ENCODE measurements around the gene TMEM243.
"Not testable (repeated sequence)": the region's sequence is repeated elsewhere in the genome, so short reads cannot be mapped to it uniquely, and the experiment has no call there.

Gene TMEM243

GRCh38 chr7:87212498-87212897 lies 7.0 kb downstream of the TMEM243 start:
- no peak for DNase-seq (ENCODE audit: low read depth in 2 of 2)

- DNase-seq (ENCODE audit: low read depth in 2 of 2), result no peak
Measured at GRCh38 chr7:87210506-87210905, 9.0 kb downstream of the TMEM243 start.

DNA sequence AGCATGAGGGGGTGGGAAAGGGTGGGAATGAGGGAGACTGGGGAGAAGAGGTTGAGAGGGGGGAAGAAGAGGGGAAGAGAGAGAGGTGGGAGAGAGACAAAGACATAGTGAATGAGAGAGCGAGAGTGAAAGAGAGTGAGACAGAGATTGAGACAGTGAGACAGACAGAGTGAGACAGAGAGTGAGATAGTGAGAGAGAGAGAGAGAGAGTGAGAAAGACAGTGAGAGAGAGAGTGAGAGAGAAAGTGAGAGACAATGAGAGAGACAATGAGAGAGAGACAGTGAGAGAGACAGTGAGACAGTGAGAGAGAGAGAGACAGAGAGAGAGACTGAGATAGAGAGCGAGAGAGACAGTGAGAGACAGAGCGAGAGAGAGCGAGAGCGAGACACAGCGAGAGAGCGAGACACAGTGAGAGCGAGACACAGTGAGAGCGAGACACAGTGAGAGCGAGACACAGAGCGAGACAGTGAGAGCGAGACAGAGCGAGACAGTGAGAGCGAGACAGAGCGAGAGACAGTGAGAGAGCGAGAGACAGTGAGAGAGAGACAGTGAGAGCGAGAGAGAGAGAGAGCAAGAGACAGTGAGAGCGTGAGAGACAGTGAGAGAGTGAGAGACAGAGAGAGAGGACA lies 10.1 kb downstream of the TMEM243 start:
- DNase-seq (ENCODE audit: low read depth in 2 of 2), result no peak

GRCh38 chr7:87206361-87206760 lies 13.2 kb downstream of the TMEM243 start:
- DNase-seq (ENCODE audit: low read depth in 2 of 2), result no peak

- not testable (repeated sequence) for DNase-seq (ENCODE audit: low read depth in 2 of 2)
Measured at GRCh38 chr7:87205701-87206100, 13.8 kb downstream of the TMEM243 start.

GRCh38 chr7:87204933-87205332 lies 14.6 kb downstream of the TMEM243 start:
- DNase-seq (ENCODE audit: low read depth in 2 of 2), result no peak

GRCh38 chr7:87203929-87204328 lies 15.6 kb downstream of the TMEM243 start:
- not testable (repeated sequence) for DNase-seq (ENCODE audit: low read depth in 2 of 2)

- no peak for DNase-seq (ENCODE audit: low read depth in 2 of 2)
Measured at GRCh38 chr7:87202705-87203104, 16.8 kb downstream of the TMEM243 start.

DNA sequence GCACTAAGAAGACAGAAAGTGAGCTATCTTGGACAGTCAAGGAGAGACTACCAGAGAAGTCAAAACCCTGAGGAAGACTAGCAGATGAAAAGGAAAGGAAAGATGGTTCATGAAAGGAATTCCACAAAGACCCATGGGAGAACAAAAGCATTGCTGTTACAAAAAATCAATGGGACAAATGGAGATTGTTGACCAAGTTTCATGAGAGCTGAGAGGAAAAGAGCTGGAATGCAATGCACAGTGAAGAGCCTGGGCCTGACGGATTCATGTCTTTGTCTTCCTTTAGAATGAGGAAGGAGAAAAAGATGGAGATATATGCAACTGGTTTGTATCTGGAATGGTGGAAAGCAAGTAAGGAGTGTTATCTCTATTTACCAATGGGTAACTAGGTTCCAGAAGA lies 17.3 kb downstream of the TMEM243 start:
- no peak for DNase-seq (ENCODE audit: low read depth in 2 of 2)

DNA sequence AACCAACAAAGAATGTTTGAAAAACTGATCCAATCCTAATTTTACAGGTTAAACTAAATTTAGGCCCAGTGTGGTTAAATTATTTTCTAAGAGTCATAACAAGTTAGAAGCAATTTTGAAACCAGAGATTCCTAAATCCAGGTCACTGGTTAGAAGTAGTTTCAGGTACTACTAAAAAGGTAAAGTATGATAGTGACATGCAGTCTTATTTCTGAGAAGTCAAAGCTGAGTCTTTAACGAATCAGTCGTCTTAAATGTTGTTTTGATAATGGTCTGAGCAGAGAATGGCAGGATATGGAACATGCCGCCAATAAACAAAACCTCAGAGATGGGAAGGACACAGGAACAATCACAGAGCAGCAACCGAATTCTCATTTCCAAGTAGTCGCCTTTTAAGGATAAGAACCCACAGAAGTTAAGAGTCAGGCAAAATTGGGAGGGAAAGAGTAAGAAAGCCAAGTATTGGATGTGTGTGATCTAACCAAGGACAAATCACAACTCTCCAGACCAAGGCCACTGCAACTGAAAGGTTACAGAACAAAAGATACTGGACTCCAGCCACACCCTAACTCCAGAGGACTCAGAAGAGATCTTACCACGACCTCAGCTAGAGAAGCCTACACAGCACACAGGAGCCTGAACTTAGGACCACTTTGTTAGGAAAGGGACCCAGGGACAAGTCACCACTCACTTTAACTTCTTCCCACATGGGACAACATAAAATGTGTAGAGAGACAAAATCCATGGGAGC lies 19.7 kb downstream of the TMEM243 start:
- DNase-seq (ENCODE audit: low read depth in 2 of 2), result no peak

DNA sequence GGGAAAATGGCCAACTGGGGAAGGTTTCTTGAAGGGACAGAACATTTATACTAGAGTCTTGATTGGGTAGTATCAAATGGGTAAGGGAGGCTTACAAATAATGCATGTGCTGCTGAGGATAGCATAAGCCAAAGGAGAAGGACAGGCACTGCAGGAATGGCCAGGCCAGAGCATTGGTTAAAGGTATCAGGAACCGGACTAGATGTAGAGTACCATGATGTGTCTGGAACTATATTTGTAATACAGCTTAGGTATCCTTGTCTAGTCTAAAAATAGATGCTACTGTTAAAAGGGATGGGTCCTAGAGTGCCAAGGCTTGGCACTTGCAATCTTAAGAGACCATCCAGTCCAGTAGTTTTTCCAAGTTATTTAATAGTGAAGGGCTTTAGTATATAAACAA lies 20.3 kb downstream of the TMEM243 start:
- DNase-seq (ENCODE audit: low read depth in 2 of 2), result no peak

DNA sequence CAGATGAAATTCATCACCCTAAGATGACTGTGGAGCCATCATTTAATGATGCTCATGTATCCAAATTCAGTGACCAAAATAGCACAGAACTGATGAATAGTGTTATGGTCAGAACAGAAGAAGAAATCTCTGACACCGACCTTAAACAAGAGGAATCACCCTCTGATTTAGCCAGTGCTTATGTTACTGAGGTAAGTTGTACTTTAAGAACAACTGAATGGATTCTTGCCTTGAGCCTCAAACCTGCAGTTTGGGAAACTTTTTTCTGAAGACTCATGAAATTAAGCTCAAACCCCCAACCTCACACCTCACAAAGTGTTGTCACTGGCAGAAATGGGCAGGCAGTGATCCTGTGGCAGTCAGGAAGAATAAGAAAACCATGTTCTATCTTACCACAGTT lies 25.6 kb downstream of the TMEM243 start:
- no peak for DNase-seq (ENCODE audit: low read depth in 2 of 2)

DNA sequence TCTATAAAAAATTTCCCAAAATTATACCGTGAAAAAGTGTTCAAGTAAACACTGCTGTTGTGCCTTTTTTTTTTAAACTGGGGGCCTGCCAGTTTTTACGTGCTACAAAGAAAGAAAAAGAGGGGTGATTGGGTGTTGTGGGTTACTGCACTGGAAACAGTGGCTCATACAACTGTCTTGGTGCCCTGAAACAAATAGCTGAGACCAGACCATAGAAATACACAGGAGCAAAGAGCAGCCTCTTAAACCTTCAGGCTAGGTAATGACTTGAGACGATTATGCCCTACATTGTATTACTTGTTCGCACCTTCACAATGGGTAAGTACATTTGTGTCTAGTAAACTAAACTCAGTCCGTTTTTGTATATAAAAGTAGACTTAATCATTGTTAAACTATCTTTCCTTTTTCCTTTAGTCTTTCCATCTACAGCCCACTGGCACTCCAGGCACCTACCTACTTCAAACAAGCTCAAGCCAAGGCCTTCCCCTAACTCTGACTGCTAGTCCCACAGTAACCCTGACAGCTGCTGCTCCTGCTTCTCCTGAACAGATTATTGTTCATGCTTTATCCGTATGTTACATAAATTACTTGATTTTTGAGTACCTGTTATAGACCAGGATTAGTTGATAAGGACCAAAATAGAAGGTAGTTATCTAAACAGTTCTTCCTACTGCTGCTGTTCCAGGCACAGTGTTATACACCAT lies 26.6 kb downstream of the TMEM243 start:
- no peak for DNase-seq (ENCODE audit: low read depth in 2 of 2)

DNA sequence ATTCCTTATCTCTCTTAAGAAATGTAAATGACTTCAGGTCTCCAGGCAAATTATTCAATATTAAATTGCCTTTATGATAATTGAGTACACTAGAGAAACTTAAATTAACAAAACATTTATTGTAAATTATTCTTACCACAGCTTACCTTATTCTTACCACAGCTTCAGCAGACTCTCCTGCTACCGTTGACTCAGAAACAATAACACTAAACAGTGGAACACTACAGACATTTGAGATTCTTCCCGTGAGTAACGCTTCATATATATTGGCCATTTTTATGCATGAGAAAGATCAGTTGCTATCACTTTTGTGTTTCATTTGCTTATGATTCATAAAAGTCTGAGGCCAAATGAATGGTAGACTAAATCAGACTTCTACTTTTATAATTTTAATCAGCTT lies 28.7 kb downstream of the TMEM243 start:
- no peak for DNase-seq (ENCODE audit: low read depth in 2 of 2)

- no peak for DNase-seq (ENCODE audit: low read depth in 2 of 2)
Measured at GRCh38 chr7:87188930-87189329, 30.6 kb downstream of the TMEM243 start.

GRCh38 chr7:87187120-87187519 lies 32.4 kb downstream of the TMEM243 start:
- DNase-seq (ENCODE audit: low read depth in 2 of 2), result no peak

DNA sequence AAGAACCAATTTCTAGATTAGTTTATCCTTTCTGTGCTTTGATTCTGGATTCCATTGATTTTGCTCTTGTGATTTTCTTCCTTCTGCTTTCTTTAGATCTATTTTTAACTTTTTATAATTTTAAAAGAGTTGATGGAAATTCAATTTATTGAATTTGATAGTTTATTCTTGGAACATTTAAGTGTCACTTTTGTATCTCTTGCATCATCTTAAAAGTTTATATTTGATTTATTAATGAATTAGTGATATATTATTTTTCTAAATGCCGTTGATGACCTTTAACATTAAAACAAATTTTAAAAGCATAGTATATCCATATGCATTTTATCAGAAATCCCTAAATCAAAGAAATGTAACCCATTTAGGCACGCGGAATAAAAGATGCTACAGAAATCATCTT lies 40.4 kb downstream of the TMEM243 start:
- no peak for DNase-seq (ENCODE audit: low read depth in 2 of 2)

DNA sequence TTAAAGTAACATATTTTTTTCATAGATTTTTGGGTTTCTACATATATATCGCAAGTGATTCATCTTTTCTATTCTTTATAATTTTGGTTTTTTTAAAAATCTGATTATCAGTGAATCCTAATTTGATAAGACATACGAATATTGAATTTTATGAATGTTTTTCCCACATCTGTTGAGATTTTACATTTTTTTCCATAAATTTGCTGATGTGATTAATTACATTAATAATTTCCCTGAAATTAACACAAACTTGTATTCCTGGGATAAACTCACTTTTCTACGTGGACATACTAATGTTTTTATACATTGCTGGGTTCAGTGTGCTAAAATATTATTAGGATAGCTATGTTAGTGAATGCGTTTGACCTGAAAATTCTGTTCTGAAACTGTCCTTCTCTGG lies 41.2 kb downstream of the TMEM243 start:
- DNase-seq (ENCODE audit: low read depth in 2 of 2), result no peak

GRCh38 chr7:87173471-87173870 lies 46.1 kb downstream of the TMEM243 start:
- no peak for DNase-seq (ENCODE audit: low read depth in 2 of 2)

- DNase-seq (ENCODE audit: low read depth in 2 of 2), result no peak
Measured at GRCh38 chr7:87171282-87171934, 48.1 kb downstream of the TMEM243 start.

GRCh38 chr7:87170828-87171227 lies 48.7 kb downstream of the TMEM243 start:
- no peak for DNase-seq (ENCODE audit: low read depth in 2 of 2)

- no peak for DNase-seq (ENCODE audit: low read depth in 2 of 2)
Measured at GRCh38 chr7:87164433-87164832, 55.1 kb downstream of the TMEM243 start.
